ENCODE measurements around the gene VAC14.
"Not testable (repeated sequence)": the region's sequence is repeated elsewhere in the genome, so short reads cannot be mapped to it uniquely, and the experiment has no call there.

VAC14 gene

GRCh38 chr16:70800781-70801480, at the start of gene VAC14:
Gene VAC14 (minus strand): TSS chr16:70801158. CDS start chr16:70800900, 258 bp downstream.
- no peak for FAIRE-seq
- peak; percentile 97 for DNase-seq (ENCODE audit: low spot score)

- not testable (repeated sequence) for FAIRE-seq; DNase-seq (ENCODE audit: low spot score)
Measured at GRCh38 chr16:70823498-70824118, 22.6 kb upstream of the VAC14 start.

DNA sequence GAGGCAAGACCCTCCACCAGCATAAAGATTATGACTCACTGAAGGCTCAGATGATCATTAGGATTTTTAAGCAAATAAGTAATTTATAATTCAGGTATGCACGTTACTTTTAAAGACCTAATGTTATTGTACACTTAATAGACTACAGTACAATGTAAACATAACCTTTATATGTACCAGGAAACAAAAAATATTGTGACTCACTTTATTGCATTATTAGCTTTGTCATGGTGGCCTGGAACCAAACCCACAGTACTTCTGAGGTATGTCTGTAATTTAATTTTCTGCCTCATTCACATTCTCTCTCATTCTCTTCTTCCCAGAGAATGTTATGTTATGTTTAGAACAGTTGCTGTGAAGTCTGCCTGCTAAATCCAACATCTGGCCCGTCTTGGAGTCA, 21.8 kb upstream of the VAC14 start:
- FAIRE-seq; DNase-seq (ENCODE audit: low spot score): not testable (repeated sequence)

DNA sequence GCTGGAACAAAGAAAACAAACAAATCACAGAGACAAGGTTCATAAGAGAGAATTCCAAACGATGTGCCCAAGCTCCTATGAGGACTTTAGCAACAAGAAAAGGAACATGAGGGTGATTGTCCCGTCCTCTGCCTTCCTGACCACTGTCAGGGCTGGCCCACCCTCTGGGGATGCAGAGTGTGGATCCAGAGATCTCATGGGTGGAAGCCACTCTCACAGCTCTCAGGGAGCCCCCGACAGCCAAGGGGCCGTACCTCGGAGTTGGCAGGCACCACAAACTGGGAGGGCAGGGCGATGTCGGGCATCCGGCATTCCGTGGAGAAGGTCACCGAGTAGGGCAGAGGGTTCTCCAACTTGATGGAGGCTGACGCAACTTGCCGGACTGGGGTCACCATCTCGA, 17.1 kb upstream of the VAC14 start:
- DNase-seq (ENCODE audit: low spot score); FAIRE-seq: not testable (repeated sequence)

GRCh38 chr16:70809392-70810060, 8.6 kb upstream of the VAC14 start:
- no peak for FAIRE-seq
- DNase-seq (ENCODE audit: low spot score), result no peak

DNA sequence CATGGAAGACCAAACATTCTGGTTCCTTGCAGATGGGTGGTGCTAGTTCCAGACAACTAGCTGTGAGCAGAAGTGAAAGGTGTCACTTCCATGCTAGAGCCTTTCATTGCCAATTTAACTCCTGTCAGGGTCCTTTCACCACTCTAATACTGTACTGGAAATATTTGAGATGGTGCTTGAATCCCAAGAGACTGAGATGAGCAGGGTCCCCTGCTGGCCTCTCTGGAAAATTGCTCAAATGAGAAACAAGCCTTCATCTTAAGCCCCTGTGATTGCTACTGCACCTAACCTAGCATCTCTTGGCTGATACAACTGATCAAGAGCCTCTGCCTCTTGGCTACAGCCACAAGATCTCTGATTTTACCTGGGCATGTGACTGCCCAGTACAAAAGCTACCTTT, 7.4 kb upstream of the VAC14 start:
- FAIRE-seq, result no peak
- DNase-seq (ENCODE audit: low spot score), result no peak

DNA sequence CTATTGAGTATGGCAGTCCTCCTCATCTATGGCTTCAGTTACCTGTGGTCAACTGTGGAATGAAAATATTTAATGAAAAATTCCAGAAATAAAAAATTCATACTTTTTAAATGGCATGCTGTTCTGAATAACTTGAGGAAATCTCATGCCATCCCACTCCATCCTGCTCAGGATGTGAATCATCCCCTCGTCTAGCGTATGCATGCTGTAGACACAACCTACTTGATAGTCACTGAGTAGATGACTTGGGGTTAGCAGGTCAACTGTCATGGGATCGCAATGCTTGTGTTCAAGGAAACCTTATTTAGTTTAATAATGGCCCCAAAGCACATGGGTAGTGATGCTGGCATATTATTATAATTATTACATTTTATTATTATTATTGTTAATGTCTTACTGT, 4.8 kb upstream of the VAC14 start:
- DNase-seq (ENCODE audit: low spot score) (peak; percentile 53), FAIRE-seq (no peak)

- no peak for FAIRE-seq
- no peak for DNase-seq (ENCODE audit: low spot score)
Measured at GRCh38 chr16:70805380-70805779, 4.4 kb upstream of the VAC14 start.

DNA sequence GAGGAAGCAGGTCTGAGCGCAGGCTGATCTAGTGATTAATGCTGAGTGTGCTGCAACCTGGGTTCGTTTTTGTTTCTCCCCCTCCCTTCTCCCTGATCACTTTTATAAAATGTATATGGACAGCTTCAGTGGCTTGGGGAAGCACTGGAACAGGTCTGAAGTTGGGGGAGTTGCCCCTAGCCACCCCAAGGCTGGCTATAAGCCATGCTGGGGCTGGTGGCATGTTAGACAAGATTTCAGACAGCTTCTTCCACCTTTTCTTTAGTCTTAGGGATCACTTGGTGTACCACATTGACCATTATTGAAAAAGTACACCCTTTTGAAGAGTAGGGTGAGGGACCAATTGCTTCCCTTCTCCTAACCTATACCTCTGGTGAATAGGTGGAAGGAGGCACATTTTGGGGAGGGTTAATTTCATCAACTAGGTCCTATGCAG, 3.8 kb upstream of the VAC14 start:
- FAIRE-seq, result no peak

GRCh38 chr16:70804153-70804733, 3.3 kb upstream of the VAC14 start:
- peak; percentile 67 for DNase-seq (ENCODE audit: low spot score)
- no peak for FAIRE-seq

More for the DNA sequence above, 3.8 kb upstream of the VAC14 start:
- DNase-seq (ENCODE audit: low spot score), result no peak

- no peak for DNase-seq (ENCODE audit: low spot score)
- FAIRE-seq, result no peak
Measured at GRCh38 chr16:70803319-70803718, 2.4 kb upstream of the VAC14 start.

DNA sequence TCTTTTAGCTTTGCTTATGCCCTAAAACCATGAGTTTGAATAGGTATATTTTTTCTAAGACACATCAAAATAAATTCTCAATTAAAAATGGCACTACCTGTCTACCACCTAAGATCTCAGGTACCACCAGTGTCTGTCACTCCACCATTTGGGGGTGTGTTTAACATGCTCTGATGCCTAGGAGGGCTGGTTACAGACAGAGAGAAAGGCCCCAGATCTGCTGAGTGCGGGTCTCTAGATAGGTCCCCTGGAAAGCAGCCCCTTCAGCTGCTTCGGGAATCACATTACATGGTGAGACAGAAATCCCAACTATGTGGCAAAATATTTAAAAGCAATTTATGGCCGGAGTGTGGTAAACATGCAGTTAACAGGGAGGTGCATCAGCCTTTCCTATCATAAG, 653 bp upstream of the VAC14 start:
- no peak for DNase-seq (ENCODE audit: low spot score)
- no peak for FAIRE-seq

- FAIRE-seq, result no peak
- DNase-seq (ENCODE audit: low spot score), result no peak
Measured at GRCh38 chr16:70800311-70800710, 647 bp downstream of the VAC14 start.

- FAIRE-seq (no peak), DNase-seq (ENCODE audit: low spot score) (no peak)
Measured at GRCh38 chr16:70796301-70796700, 4.7 kb downstream of the VAC14 start.

DNA sequence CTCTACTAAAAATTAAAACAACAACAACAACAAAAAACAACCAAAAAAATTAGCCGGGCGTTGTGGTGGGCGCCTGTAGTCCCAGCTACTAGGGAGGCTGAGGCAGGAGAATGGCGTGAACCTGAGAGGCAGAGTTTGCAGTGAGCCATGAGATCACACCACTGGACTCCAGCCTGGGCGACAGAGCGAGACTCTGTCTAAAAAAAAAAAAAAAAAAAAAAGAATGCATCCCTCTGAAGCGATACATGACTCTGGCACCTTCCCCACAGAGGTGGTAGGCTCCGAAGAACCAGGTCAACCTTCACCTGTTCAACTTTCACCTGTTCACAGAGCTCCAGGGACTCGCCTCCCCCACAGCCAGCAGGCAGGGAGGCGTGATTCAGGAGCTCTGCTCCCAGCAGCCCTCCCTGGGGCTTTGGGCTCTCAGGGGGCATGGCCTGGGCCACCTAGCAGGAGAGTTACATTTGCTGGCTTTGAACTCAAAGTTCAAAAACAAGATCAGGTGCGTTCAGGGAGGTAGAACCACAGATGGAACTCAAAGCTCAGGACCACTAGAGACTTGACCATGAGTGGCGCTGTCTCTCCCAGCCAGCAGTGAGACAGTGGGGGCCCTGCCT, 5.6 kb downstream of the VAC14 start:
- FAIRE-seq, result no peak
- no peak for DNase-seq (ENCODE audit: low spot score)

DNA sequence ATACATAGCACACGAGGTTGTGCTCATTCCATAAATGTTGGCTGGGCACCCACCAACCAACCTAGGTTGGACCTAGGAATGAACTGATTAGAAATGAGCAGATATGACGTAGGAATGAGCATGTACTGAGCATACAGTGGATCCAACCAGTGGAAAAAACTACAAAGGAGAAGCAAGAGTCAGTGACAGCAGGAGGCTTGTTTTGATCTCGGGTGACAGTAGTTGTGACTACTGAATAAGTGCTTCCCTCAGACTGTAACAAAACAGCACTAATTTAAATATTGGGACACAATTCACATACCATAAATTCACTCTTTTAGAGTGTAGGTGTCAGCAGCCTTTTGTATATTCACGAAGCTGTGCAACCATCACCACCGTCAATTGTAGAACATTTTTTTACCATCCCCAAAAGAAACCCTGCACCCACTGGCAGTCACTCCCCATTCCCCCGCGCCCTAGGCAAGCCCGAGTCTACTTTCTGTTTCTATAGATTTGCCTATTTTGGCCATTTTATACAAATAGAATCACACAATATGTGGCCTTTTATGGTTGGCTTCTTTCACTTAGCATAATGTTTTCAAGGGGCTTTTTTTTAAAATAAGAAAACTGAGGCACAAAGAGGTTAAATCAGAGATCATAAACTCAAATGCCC, 7.0 kb downstream of the VAC14 start:
- FAIRE-seq, result no peak
- DNase-seq (ENCODE audit: low spot score), result no peak

- DNase-seq (ENCODE audit: low spot score) (no peak), FAIRE-seq (no peak)
Measured at GRCh38 chr16:70790815-70791214, 10.1 kb downstream of the VAC14 start.

DNA sequence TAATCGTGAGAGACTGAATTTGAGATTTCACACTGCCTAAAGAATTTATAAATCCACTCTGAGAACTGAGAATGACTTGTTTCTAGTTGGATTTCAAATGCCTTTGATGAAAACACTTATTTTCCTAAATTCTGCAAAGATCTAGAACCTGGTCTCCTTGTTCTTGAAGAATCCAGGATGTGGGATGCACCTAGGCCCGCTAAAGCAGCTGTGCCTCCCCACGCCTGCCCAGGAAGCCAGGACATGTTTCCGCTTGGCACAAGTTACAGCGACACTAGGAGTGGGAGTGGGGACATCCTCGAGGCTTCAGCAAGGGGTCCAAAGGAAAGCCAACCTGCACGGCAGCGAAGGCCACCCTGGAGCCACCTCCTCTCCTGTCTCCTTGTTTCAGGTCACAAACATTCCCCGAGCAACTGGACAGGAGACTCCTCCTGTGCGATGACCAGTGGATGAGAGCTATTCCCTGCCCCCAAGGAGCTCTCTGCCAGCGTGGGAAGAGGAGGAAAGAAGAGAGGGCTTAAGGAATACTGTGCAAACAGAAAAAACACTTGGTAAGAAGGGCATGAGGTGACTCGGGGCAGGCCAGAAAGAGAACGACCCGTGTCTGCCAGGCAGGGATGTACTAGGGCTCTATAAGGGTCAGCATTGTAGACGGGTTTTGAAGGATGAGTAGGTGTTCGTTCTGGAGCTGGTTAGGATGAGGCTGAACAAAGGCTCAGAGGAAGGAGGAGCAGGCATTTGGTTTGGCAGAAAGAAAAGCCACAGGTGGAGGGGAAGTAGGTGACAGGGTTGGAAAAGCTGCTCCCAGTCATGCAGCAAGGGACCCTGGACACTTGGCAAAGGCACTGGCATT, 11.1 kb downstream of the VAC14 start:
- DNase-seq (ENCODE audit: low spot score) (no peak), FAIRE-seq (no peak)

DNA sequence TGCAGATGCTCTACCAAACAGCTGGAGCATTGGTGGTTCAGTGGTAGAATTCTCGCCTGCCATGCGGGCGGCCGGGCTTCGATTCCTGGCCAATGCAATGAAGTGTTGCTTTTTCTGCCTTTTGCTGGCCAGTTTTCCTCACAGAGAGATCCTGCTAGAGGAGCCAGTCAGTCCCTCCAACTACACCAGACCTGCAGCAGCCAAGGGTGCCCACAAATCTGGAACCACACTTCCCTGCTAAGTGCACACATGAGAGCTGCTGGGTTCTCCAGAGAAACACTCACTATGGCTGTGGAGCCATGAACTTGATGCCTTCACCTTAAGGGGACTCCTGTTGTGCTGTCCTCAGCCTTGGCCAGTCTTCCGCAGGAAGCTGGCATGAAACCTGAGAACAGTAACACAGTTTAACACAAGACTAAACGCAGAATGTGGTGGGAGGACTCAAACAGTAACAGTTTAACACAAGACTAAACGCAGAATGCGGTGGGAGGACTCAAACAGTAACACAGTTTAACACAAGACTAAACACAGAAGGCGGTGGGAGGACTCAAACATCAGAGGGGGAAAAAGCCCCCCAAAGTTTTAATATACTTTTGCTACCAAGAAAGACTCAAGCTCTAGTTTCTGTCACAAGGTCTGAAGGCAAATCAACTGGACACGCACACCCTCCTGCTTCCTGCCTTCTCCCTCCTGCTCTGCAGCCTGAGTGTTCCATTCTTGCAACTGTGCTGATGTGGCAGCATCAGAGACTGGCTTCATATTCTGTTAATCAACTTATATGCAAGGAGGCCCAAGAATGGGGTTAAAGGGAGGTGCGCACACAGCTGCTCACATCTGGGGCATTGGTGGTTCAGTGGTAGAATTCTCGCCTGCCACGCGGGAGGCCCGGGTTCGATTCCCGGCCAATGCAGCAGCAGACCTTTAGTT, 12.0 kb downstream of the VAC14 start:
- FAIRE-seq (no peak), DNase-seq (ENCODE audit: low spot score) (no peak)
